NT2/D1 (cell line): ENCODE results near the gene TEX48.

Source experiments
- SUZ12 ChIP-seq: IDR thresholded peaks from 2 replicates; pipeline ENCODE4 v1.6.1; 2011; ENCODE audit not compliant: insufficient read length, insufficient read depth; ENCODE audit errors: extremely low read depth
- YY1 ChIP-seq: IDR thresholded peaks from 2 replicates; pipeline ENCODE4 v1.6.1; 2011; ENCODE audit not compliant: insufficient read length, insufficient read depth
- ZNF274 ChIP-seq: IDR thresholded peaks from 2 replicates; pipeline ENCODE4 v1.6.1; 2011; ENCODE audit warnings: mild to moderate bottlenecking, low read depth, low read length

DNA sequence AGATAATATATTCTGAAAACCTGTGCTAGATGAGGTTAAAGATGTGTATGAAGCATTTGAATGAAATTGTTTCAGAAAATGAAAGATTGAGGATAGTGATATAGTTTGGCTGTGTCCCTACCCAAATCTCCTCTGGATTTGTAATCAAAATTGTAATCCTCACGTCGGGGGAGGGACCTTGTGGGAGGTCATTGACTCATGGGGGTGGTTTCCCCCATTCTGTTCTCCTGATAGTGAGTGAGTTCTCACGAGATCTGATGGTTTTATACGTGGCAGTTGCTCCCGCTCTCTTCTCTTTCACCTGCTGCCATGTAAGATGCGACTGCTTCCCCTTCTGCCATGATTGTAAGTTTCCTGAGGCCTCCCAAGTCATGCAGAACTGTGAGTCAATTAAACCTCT, 2.0 kb upstream of the TEX48 start:
- TF ChIP-seq YY1: no peak
- no peak for TF ChIP-seq ZNF274
- TF ChIP-seq SUZ12: no peak
